ENCODE measurements around the gene MYG1. TPM values are rescaled to one million over a fixed set of nuclear protein-coding genes. Genes with fewer than 3 reads are reported as not detected.

The MYG1 gene
- total and polyA plus RNA-seq, 2 of the 13 experiments (the other 11 are each of a cell fraction or from before 2014, with no cell fraction given), result 38.6 to 58.0 TPM

GRCh38 chr12:53252349-53252916 lies 47.1 kb upstream of the MYG1 start (continued):
- no peak for TF ChIP-seq ZNF441 (CRISPR knock-in tag; IDR thresholded peaks at IDR 0.05; ENCODE audit: borderline replicate concordance)
- TF ChIP-seq ZNF180 (CRISPR knock-in tag; IDR thresholded peaks at IDR 0.05; ENCODE audit: borderline replicate concordance, low read depth), result no peak
- no peak for TF ChIP-seq E2F2 (CRISPR knock-in tag; IDR thresholded peaks at IDR 0.05; ENCODE audit: borderline replicate concordance)
- no peak for TF ChIP-seq ZNF747 (CRISPR knock-in tag; IDR thresholded peaks at IDR 0.05; ENCODE audit: borderline replicate concordance)
- TF ChIP-seq NAIF1 (CRISPR knock-in tag; IDR thresholded peaks at IDR 0.05; ENCODE audit: borderline replicate concordance), result no peak
- no peak for TF ChIP-seq ELF4 (CRISPR knock-in tag; IDR thresholded peaks at IDR 0.05; ENCODE audit: borderline replicate concordance)
- no peak for TF ChIP-seq ZNF720 (CRISPR knock-in tag; IDR thresholded peaks at IDR 0.05)
- TF ChIP-seq ZNF567 (CRISPR knock-in tag; IDR thresholded peaks at IDR 0.05; ENCODE audit: borderline replicate concordance), result no peak
- TF ChIP-seq ZNF616 (CRISPR knock-in tag; IDR thresholded peaks at IDR 0.05; ENCODE audit: low read depth), result no peak
- no peak for TF ChIP-seq ZMYM3 (CRISPR knock-in tag; IDR thresholded peaks at IDR 0.05)
- no peak for TF ChIP-seq ZHX1 (CRISPR knock-in tag; IDR thresholded peaks at IDR 0.05; ENCODE audit: low read depth)
- TF ChIP-seq FOSL1 (CRISPR knock-in tag; IDR thresholded peaks at IDR 0.05; ENCODE audit: borderline replicate concordance), result no peak
- no peak for TF ChIP-seq ZNF326 (CRISPR knock-in tag; IDR thresholded peaks at IDR 0.05; ENCODE audit: borderline replicate concordance)
- 0 out of 2 replicates have a peak, but pooled peaks have one; percentile 2 for TF ChIP-seq SP5 (CRISPR knock-in tag; IDR thresholded peaks at IDR 0.05; ENCODE audit: borderline replicate concordance, low read depth)
- no peak for TF ChIP-seq ZNF607 (CRISPR knock-in tag; IDR thresholded peaks at IDR 0.05; ENCODE audit: borderline replicate concordance)
- TF ChIP-seq ZGPAT (CRISPR knock-in tag; IDR thresholded peaks at IDR 0.05), result 0 out of 2 replicates have a peak, but pooled peaks have one; percentile 5
- 0 out of 2 replicates have a peak, but pooled peaks have one; percentile 74 for TF ChIP-seq ZNF296 (CRISPR knock-in tag; conservative IDR thresholded peaks at IDR 0.05)
- no peak for TF ChIP-seq ZFP82 (CRISPR knock-in tag; IDR thresholded peaks at IDR 0.05; ENCODE audit: borderline replicate concordance)
- no peak for TF ChIP-seq FOXO4 (CRISPR knock-in tag; conservative IDR thresholded peaks at IDR 0.05)
- TF ChIP-seq ZNF740 (CRISPR knock-in tag; IDR thresholded peaks at IDR 0.05), result no peak
- peak; percentile 8; the same call in 1 of the 2 replicates for TF ChIP-seq HOXD1 (CRISPR knock-in tag; IDR thresholded peaks at IDR 0.05)
- no peak for TF ChIP-seq ZNF737 (CRISPR knock-in tag; IDR thresholded peaks at IDR 0.05; ENCODE audit: borderline replicate concordance)
- no peak for TF ChIP-seq NFKBIZ (CRISPR knock-in tag; IDR thresholded peaks at IDR 0.05)
- TF ChIP-seq SMYD3 (CRISPR knock-in tag; IDR thresholded peaks at IDR 0.05), result no peak

All from HepG2 (cell line).